Measurements from ENCODE around the gene SLC27A5.

SLC27A5 gene

DNA sequence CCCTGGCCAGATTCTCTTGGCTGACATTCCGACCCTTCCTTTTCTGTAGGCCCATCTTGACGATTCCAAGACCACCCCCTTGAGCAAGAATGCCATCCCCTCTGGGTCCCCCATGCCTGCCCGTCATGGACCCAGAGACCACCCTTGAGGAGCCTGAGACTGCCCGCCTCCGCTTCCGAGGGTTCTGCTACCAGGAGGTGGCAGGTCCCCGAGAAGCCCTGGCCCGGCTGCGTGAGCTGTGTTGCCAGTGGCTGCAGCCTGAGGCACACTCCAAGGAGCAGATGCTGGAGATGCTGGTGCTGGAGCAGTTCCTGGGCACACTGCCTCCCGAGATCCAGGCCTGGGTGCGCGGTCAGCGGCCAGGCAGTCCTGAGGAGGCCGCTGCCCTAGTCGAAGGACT lies 34.7 kb downstream of the SLC27A5 start:
- Histone ChIP-seq H3K4me1 (no peaks in the 10 kb centered on the region; the same call in 1 of the 2 replicates), H3K27me3 (no peaks in the 10 kb centered on the region), H3K4me3 (ENCODE audit: low read depth, low read length) (peak overlapping the region; percentile 78), H3K9me3 (no peaks in the 10 kb centered on the region), H3K36me3 (peaks cover 11% of the 10 kb centered on the region)
- TF ChIP-seq, protein P1, sequence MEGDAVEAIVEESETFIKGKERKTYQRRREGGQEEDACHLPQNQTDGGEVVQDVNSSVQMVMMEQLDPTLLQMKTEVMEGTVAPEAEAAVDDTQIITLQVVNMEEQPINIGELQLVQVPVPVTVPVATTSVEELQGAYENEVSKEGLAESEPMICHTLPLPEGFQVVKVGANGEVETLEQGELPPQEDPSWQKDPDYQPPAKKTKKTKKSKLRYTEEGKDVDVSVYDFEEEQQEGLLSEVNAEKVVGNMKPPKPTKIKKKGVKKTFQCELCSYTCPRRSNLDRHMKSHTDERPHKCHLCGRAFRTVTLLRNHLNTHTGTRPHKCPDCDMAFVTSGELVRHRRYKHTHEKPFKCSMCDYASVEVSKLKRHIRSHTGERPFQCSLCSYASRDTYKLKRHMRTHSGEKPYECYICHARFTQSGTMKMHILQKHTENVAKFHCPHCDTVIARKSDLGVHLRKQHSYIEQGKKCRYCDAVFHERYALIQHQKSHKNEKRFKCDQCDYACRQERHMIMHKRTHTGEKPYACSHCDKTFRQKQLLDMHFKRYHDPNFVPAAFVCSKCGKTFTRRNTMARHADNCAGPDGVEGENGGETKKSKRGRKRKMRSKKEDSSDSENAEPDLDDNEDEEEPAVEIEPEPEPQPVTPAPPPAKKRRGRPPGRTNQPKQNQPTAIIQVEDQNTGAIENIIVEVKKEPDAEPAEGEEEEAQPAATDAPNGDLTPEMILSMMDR (IDR thresholded peaks at IDR 0.05; ENCODE audit: low read depth, low read length): no peak
- no peak for DNase-seq

DNA sequence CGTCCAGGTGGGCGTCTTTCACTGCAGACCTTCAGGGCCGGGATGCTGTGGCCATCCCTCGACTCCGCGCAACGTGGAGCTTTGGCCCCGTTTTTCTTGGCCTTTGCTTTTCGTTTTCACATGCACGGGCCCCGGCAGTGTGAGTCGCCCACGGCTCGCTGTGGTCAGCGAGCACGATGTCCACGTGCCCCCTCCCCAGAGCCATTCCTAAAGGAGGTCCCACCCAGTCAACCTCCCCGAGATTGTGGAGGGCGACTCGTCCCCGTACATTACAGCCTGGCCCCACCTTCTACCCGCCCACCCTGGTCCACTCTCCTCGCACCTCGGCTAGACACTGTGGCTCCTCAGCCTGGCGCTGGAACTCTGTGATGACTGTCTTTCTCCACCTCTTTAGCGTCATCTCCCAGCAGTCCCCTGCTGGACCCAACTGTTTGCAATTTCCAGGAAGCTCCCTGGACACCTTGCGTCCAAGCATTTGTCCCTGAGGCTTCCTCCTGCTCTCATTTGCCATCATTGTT lies 35.2 kb downstream of the SLC27A5 start:
- peak overlapping the region; percentile 78 for H3K4me3 ChIP-seq (ENCODE audit: low read depth, low read length)
- DNase-seq: peak; percentile 38
- H3K36me3 ChIP-seq: peaks cover 17% of the 10 kb centered on the region
- H3K4me1 ChIP-seq: no peaks in the 10 kb centered on the region; the same call in 1 of the 2 replicates
- H3K27me3 ChIP-seq: no peaks in the 10 kb centered on the region
- TF ChIP-seq, protein P1 (IDR thresholded peaks at IDR 0.05; ENCODE audit: low read depth, low read length): no peak
- no peaks in the 10 kb centered on the region for H3K9me3 ChIP-seq

DNA sequence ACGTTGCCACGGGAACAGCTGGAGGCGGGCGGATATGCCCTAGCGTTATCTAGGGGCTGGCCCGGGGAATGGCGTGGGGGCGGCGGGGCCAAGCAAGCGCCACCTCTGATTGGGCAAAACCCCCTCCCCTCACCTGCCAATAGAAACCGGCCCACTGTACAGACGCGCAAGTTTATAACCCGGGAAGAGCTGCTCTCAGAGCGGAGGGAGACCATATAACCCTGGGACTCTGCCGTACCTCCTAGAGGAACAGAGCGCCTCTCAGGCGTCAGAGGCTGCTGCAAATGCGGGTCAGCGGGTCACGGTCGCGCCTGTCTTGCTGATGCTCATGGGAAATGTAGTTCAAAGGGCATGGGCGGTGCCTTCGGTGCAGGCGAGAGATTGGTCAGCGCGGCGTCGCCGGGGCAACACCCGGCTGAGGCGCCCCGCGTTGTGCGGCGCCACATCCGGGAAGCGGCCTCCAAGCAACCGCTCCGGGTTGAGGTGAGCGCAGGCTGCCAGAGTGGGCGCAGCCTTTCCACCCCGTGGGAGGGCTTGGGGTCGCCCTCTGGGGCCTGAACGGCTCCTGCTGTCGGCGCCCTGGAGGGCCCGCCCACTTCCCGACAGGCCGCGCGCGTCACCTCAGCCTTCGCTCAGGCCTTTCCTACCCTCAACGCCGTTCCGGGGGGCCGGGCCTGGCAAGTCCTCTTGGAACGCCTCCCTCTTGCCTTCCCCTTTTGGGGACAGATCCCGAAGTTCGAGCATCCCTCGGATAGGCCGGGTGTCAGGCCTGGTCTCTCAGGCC lies 35.9 kb downstream of the SLC27A5 start, which contains the start of gene ZNF446:
Gene ZNF446 (plus strand): TSS at position 639 of the 784 bp plus-strand sequence. CDS start 867 bp downstream, outside the sequence.
- no peaks in the 10 kb centered on the region for H3K9me3 ChIP-seq
- peaks cover 18% of the 10 kb centered on the region for H3K36me3 ChIP-seq
- H3K4me1 ChIP-seq: no peaks in the 10 kb centered on the region; the same call in 1 of the 2 replicates
- no peaks in the 10 kb centered on the region for H3K27me3 ChIP-seq
- DNase-seq: peak; percentile 96
- TF ChIP-seq, protein P1 (IDR thresholded peaks at IDR 0.05; ENCODE audit: low read depth, low read length): peak; percentile 5; the same call in 1 of the 2 replicates
- peak within 1 kb of the TSS; percentile 78 for H3K4me3 ChIP-seq (ENCODE audit: low read depth, low read length)

DNA sequence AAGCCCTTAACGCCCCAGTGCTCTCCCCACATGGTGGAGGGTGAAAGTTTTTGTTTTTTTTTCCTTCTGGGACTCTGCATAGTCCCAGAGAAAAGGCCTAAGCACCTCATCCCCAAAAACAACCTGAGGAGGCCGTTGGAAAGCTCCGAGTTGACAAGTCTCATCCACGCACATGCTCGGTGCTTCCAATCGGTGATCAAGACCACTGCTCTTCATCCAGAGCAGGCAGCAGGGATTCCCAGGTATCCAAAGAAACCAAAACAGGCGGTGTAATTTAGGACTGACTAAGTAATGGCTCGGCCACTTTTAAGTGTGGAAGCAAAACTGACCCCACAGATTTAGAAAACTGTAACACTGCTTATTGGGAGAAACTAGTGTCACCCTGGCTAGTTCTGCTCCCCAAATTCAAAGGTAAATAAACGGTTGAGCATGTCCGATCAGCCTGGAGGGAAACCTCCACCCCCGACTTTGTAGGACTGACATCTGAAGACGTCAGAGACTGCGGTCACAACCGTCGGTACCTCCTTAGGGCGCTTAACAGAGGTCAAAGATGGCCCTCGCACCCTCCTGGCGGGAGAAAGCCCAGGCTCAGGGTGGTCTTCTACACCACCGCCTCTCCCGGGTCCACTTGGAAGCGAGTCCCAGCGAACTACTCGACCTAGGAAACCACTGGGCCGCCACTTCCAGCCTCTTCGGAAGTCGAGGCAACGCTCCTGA lies 36.6 kb downstream of the SLC27A5 start:
- Histone ChIP-seq H3K4me3 (ENCODE audit: low read depth, low read length) (peak overlapping the region; percentile 78), H3K36me3 (peaks cover 21% of the 10 kb centered on the region), H3K4me1 (no peaks in the 10 kb centered on the region; the same call in 1 of the 2 replicates), H3K9me3 (no peaks in the 10 kb centered on the region), H3K27me3 (no peaks in the 10 kb centered on the region)
- no peak for DNase-seq
- TF ChIP-seq, protein P1 (IDR thresholded peaks at IDR 0.05; ENCODE audit: low read depth, low read length): no peak

- no peak overlapping the region for H3K4me3 ChIP-seq (ENCODE audit: low read depth, low read length)
- no peaks in the 10 kb centered on the region for H3K9me3 ChIP-seq
- H3K36me3 ChIP-seq: peaks cover 22% of the 10 kb centered on the region
- H3K27me3 ChIP-seq: no peaks in the 10 kb centered on the region
- no peak for DNase-seq
- H3K4me1 ChIP-seq: no peaks in the 10 kb centered on the region; the same call in 1 of the 2 replicates
- TF ChIP-seq, protein P1 (IDR thresholded peaks at IDR 0.05; ENCODE audit: low read depth, low read length): no peak
Measured at GRCh38 chr19:58474291-58474996, 37.3 kb downstream of the SLC27A5 start.

All from BE2C (cell line).